Uterus (tissue), 2 donors: ENCODE measurements around the gene ARHGAP10.

ENCODE experiments used
- CTCF ChIP-seq, 4 experiments: fragments of 200-600 bp in 2 of 4; fragments of 450-650 bp in 2 of 4; sonication (generic) in 2 of 4; IDR thresholded peaks; one replicate each; pipeline ENCODE4 v1.5.1; 2016 to 2019; ENCODE audit warnings: antibody characterized with exemption in 4 of 4, mild to moderate bottlenecking in 2 of 4, moderate library complexity in 1 of 4
- POLR2A ChIP-seq, 2 donors: fragments of 450-650 bp; IDR thresholded peaks; one replicate each; pipeline ENCODE4 v1.6.1; 2016; ENCODE audit warnings: antibody characterized with exemption in 2 of 2, mild to moderate bottlenecking in 1 of 2, moderate library complexity in 1 of 2

DNA sequence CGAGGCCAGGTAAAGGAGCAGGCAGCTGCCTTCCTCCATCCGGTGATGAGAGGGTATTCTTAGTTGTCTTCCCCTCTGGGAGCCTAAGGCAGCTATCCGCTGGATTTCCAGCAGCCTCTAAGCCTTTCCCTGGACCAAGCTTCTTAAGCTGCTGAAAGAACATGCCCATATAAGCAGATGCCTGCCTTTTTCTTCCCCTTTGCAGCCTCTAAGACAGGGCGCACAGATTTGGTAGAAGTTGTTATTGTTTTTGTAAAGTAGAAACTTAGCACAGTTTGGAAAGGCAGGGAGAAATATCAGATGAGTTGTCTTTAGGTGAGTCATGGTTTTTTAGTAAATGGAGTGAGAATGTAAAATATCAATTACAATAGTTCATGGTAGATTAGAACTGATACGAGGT is 210.8 kb downstream of the ARHGAP10 start:
- TF ChIP-seq CTCF (IDR thresholded peaks at IDR 0.05) (no peak), POLR2A (IDR thresholded peaks at IDR 0.05) (no peak)
